H1 (cell line): Measurements from ENCODE around the gene CAVIN1. TPM values are rescaled to one million over a fixed set of nuclear protein-coding genes. Genes with fewer than 3 reads are reported as not detected.

Source experiments
- CREB1 ChIP-seq: IDR thresholded peaks from 2 replicates; pipeline ENCODE4 v1.6.1; 2012; ENCODE audit warnings: inconsistent platforms
- GTF2F1 ChIP-seq: IDR thresholded peaks from 2 replicates; pipeline ENCODE4 v1.6.1; 2012; ENCODE audit warnings: low read depth, low read length, improper control_type of control experiment, borderline replicate concordance
- RXRA ChIP-seq: IDR thresholded peaks from 2 replicates; pipeline ENCODE4 v1.6.1; 2011; ENCODE audit warnings: low read depth, mild to moderate bottlenecking, low read length, moderate library complexity; ENCODE audit not compliant: insufficient read depth
- SIRT6 ChIP-seq: IDR thresholded peaks from one replicate; pipeline ENCODE4 v1.7.1; 2012; ENCODE audit warnings: low read length, inconsistent platforms
- TCF12 ChIP-seq: IDR thresholded peaks from 2 replicates; pipeline ENCODE4 v1.6.1; 2011; ENCODE audit warnings: low read depth, mild to moderate bottlenecking, low read length
- polyA plus RNA-seq, 7 experiments: library from polyadenylated mRNA; depleted of rRNA in 3 of 7; stranded (reverse) in 5 of 7; unstranded in 2 of 7; fragments of >200 nt in 5 of 7; fragments of 200-250 nt in 2 of 7; gene quantifications; 1 replicate in 5 of 7; 2 replicates in 1 of 7; 4 replicates in 1 of 7; pipeline versions ENCODE4 v1.2.1 to v1.2.3, GENCODE V29; 2011 to 2013; ENCODE audit warnings: missing spikeins in 2 of 7, mixed read lengths in 2 of 7
- total RNA-seq: library from RNA; stranded (reverse); fragmentation: NEBNext Ultra II Directional; extraction: Animal tissue kit (Norgen Biotek cat#: 25700); gene quantifications from 2 replicates; pipeline ENCODE4 v1.2.1, GENCODE V29; 2021
- TF ChIP-seq, protein P1 (sequence below): fragments of 300-600 bp; sonication (generic); IDR thresholded peaks from 2 replicates; pipeline ENCODE4 v1.7.1; 2012; ENCODE audit warnings: low read length, moderate library complexity, mild to moderate bottlenecking, inconsistent platforms; ENCODE audit not compliant: insufficient replicate concordance

The CAVIN1 gene
- total and polyA plus RNA-seq, 2 of the 8 experiments (the other 6 are each of a cell fraction or from before 2014, with no cell fraction given), result 16.2 to 41.6 TPM

DNA sequence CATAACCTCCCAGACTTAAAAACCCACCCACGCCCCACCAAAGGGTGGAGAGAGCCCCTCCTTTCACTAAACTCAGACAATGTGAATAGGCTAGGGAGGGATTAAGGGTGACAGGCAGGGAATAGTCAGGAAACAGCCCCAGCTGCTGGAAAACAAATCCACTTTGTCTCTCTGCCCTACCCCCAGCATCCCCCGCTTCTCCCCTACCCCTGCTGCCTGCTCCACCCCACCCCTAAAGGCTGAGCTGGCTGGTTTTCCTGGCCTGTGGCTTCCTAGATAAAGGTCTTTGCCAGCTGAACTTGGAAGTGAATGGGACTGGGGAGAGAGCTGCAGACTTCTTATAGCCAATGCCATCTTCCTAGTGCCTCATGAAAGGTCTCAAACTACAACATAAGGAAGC, 15.0 kb downstream of the CAVIN1 start (continued):
- TF ChIP-seq, protein P1, sequence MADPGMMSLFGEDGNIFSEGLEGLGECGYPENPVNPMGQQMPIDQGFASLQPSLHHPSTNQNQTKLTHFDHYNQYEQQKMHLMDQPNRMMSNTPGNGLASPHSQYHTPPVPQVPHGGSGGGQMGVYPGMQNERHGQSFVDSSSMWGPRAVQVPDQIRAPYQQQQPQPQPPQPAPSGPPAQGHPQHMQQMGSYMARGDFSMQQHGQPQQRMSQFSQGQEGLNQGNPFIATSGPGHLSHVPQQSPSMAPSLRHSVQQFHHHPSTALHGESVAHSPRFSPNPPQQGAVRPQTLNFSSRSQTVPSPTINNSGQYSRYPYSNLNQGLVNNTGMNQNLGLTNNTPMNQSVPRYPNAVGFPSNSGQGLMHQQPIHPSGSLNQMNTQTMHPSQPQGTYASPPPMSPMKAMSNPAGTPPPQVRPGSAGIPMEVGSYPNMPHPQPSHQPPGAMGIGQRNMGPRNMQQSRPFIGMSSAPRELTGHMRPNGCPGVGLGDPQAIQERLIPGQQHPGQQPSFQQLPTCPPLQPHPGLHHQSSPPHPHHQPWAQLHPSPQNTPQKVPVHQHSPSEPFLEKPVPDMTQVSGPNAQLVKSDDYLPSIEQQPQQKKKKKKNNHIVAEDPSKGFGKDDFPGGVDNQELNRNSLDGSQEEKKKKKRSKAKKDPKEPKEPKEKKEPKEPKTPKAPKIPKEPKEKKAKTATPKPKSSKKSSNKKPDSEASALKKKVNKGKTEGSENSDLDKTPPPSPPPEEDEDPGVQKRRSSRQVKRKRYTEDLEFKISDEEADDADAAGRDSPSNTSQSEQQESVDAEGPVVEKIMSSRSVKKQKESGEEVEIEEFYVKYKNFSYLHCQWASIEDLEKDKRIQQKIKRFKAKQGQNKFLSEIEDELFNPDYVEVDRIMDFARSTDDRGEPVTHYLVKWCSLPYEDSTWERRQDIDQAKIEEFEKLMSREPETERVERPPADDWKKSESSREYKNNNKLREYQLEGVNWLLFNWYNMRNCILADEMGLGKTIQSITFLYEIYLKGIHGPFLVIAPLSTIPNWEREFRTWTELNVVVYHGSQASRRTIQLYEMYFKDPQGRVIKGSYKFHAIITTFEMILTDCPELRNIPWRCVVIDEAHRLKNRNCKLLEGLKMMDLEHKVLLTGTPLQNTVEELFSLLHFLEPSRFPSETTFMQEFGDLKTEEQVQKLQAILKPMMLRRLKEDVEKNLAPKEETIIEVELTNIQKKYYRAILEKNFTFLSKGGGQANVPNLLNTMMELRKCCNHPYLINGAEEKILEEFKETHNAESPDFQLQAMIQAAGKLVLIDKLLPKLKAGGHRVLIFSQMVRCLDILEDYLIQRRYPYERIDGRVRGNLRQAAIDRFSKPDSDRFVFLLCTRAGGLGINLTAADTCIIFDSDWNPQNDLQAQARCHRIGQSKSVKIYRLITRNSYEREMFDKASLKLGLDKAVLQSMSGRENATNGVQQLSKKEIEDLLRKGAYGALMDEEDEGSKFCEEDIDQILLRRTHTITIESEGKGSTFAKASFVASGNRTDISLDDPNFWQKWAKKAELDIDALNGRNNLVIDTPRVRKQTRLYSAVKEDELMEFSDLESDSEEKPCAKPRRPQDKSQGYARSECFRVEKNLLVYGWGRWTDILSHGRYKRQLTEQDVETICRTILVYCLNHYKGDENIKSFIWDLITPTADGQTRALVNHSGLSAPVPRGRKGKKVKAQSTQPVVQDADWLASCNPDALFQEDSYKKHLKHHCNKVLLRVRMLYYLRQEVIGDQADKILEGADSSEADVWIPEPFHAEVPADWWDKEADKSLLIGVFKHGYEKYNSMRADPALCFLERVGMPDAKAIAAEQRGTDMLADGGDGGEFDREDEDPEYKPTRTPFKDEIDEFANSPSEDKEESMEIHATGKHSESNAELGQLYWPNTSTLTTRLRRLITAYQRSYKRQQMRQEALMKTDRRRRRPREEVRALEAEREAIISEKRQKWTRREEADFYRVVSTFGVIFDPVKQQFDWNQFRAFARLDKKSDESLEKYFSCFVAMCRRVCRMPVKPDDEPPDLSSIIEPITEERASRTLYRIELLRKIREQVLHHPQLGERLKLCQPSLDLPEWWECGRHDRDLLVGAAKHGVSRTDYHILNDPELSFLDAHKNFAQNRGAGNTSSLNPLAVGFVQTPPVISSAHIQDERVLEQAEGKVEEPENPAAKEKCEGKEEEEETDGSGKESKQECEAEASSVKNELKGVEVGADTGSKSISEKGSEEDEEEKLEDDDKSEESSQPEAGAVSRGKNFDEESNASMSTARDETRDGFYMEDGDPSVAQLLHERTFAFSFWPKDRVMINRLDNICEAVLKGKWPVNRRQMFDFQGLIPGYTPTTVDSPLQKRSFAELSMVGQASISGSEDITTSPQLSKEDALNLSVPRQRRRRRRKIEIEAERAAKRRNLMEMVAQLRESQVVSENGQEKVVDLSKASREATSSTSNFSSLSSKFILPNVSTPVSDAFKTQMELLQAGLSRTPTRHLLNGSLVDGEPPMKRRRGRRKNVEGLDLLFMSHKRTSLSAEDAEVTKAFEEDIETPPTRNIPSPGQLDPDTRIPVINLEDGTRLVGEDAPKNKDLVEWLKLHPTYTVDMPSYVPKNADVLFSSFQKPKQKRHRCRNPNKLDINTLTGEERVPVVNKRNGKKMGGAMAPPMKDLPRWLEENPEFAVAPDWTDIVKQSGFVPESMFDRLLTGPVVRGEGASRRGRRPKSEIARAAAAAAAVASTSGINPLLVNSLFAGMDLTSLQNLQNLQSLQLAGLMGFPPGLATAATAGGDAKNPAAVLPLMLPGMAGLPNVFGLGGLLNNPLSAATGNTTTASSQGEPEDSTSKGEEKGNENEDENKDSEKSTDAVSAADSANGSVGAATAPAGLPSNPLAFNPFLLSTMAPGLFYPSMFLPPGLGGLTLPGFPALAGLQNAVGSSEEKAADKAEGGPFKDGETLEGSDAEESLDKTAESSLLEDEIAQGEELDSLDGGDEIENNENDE, result no peak
- TF ChIP-seq GTF2F1 (no peak), TCF12 (no peak), RXRA (no peak), SIRT6 (no peak), CREB1 (no peak)
